GM19193 (cell line): ENCODE data around the gene MCTP1.

Experiments
- POLR2A ChIP-seq: IDR thresholded peaks from 4 replicates; pipeline ENCODE4 v1.6.1; 2011; ENCODE audit not compliant: insufficient read depth, insufficient read length; ENCODE audit errors: extremely low read depth

Gene MCTP1

DNA sequence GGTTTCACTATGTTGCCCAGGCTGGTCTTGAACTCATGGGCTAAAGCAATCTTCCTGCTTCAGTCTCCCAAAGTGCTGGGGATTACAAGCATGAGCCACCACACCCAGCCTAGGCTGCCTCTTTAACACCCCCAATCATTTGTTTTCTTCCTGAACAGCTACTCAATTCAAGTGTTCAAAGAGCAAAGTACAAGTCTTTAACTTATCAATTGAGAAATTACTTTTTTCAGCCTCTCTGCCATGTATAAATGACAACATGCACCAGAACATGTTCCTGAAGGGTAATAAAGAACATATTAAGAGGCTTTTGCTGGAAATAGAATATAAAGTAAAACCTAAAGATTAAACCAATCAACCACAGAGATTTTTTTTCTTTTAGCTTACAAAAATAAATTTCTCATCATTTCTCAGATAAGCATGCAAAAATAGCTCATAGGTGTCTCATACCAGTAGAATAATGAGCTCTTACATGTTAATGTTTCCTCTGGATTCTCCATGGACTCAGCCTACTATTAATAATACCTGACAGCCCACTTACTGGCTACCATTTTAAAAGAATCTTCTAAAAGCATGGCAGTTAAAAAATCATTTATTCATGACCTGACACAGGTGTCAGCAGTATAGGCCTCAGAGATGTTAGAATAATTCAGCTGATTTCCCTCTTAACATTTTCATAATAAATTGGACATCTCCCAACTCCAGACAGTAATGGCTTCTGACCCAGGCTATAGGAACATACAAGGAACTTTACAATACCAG is 60.0 kb downstream of the MCTP1 start:
- TF ChIP-seq POLR2A: no peak

DNA sequence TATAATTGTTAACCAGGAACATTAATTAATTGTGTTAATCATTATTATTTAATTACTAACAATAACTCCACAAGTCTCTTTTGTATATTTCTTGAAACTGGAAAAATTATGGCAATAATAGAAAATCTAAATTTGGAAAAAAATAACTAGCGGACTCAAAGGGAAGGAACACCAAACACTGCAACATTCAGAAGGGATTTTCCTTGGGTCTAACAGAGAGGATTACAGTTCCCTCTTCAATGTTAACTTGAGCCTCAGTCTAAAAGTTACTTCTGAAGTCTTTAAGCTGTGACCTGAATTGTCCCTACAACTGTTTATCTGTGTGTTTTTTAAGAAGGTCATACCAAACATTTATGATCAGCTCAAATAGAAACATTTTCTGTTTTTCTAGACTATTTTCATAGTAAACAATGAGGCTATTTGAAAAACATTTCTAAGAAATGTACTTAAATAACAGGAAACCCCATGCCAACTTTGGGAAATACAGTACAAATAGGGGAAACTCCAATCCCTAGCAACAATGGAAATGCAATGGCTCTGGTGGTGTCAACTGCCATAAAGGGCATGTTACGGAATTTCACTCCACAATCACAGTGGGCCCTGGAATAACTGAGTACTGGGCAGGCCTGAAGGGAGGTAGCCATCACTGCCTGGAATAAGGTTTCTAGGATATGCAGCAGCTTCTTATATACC is 61.2 kb downstream of the MCTP1 start:
- no peak for TF ChIP-seq POLR2A

GRCh38 chr5:95222836-95223235 is 62.1 kb downstream of the MCTP1 start:
- TF ChIP-seq POLR2A: no peak

- TF ChIP-seq POLR2A: no peak
These were observed 63.7 kb downstream of the MCTP1 start for GRCh38 chr5:95221234-95221633.

DNA sequence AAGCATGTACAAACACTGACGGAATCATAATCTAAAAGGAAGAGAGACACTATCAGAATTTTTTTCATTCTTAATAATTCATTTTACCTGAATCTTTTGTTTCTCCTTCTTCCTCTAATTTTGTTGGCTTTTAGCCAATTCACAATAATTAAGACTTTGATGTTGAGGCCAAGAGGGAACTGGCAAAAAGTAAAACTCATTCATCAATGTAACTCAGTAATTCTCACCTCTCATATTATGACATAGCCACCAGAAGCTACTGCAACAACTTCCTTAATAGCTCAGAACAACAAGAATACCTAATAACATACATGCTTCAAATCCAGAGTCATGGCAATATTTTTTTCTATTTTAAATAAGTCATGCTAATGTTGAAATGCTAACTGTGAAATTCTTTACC is 64.5 kb downstream of the MCTP1 start:
- TF ChIP-seq POLR2A: no peak

- TF ChIP-seq POLR2A: no peak
These were observed 65.5 kb downstream of the MCTP1 start for GRCh38 chr5:95219411-95219810.

DNA sequence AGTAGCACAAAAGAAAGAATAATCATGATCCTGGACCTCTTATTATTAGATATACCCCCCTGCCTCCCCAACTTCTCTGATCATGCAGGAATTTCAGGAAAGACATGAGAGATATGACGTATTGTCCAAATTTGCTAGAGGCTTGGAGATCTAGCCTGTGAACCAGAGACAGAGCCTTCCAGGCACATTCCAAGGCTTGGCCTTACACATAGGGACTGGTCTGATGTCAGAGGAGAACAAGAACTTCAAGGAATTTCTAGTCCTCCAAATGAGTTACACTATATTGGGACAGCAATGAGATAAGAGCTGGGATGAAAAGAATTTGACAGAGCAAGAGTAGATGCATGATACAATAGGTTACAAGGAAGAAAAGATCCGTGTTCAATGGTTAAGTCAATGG is 67.0 kb downstream of the MCTP1 start:
- no peak for TF ChIP-seq POLR2A

GRCh38 chr5:95217351-95217750 is 67.5 kb downstream of the MCTP1 start:
- no peak for TF ChIP-seq POLR2A

- TF ChIP-seq POLR2A: no peak
These were observed 68.5 kb downstream of the MCTP1 start for GRCh38 chr5:95216136-95216955.

GRCh38 chr5:95194856-95195255 is 90.0 kb downstream of the MCTP1 start:
- TF ChIP-seq POLR2A: no peak

- no peak for TF ChIP-seq POLR2A
These were observed 93.6 kb downstream of the MCTP1 start for GRCh38 chr5:95191330-95191729.

DNA sequence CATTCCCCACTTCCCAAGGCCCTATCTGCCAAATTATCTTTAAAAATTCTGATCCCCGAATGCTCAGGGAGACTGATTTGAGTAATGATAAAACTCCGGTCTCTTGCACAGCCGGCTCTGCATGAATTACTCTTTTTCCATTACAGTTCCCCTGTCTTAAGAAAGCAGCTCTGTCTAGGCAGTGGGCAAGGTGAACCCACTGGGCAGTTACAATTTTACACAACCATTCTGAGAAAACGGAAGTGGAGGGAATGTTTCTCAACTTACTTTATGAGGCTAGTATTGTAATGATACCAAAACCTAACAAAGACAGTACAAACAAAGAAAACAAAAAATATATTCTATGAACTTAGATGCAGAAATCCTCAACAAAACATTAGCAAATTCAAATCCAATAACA is 100.0 kb downstream of the MCTP1 start:
- no peak for TF ChIP-seq POLR2A

DNA sequence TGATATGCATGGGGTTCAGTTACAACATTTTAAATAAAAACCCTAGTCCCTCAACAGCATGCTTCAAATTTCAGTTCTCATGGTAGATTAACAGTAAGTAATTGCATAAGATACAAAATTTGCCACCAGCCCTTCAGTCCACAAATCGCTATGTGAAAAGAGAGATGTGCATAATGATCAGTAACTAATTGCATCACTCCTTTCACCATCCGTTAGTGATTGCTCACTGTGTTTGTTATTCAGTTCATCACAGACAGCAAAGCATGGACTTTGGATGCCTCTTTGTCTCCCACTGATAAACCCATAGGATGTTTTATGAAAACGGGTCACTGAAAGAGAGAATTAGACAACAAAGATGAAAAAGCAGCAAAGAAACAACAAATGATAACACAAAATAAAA is 103.2 kb downstream of the MCTP1 start:
- no peak for TF ChIP-seq POLR2A

GRCh38 chr5:95178046-95178651 is 106.7 kb downstream of the MCTP1 start:
- TF ChIP-seq POLR2A: no peak

- TF ChIP-seq POLR2A: no peak
These were observed 107.4 kb downstream of the MCTP1 start for GRCh38 chr5:95177456-95177855.
